Measurements from ENCODE around the gene CDC42EP3.
A peak's percentile ranks its signal among the peaks of the same experiment; 100 is the strongest.

The CDC42EP3 gene

DNA sequence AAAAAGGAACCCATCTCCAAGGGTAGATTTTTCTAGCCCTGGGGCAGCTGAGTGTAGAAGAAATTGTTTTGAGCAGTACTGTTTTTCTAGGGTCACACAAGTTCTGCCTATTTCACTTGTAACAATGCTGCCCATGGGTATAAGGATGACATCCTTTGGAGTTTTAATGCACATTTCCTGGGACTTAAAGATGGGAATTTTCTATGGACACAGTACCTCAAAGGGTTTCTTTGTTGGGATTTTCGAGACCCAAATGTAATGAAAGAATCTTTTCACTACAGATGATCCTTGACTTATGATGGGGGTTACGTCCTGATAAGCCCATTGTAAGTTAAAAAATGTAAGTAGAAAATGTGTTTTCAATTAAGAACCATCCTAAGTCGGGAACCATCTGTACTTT, 31.8 kb downstream of the CDC42EP3 start:
- H3K27ac Mint-ChIP-seq: no peak overlapping the region

GRCh38 chr2:37638973-37639372, 32.5 kb downstream of the CDC42EP3 start:
- no peak overlapping the region for H3K27ac Mint-ChIP-seq
- ATAC-seq: no peak

More for the DNA sequence above, 31.8 kb downstream of the CDC42EP3 start:
- ATAC-seq (no peak), DNase-seq (no peak)
- no peaks in the 10 kb centered on the region for H3K9me3 Mint-ChIP-seq
- no peak overlapping the region for H3K4me3 Mint-ChIP-seq
- no peaks in the 10 kb centered on the region for H3K27me3 Mint-ChIP-seq
- H3K36me3 Mint-ChIP-seq (ENCODE audit: low read depth): peaks cover 40% of the 10 kb centered on the region
- peaks cover 74% of the 10 kb centered on the region for H3K4me1 Mint-ChIP-seq

DNA sequence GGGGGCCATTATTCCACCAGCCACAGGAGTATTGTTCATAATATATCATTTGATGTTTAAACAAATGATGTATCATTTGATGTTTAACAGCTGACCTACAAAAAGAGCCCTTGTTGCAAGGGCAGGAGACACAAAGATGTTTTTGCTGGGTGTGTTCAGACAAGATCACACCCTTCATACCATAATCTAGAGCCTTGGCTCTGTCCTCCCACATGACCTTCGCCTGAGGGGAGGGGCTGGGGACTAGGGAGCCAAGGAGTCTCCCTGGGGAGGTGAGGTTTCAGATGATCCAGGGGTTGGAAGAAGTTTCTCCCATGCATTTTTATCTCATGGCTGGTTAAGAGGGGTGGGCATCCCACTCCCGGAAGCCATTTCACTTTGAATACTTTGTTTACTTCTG, 33.5 kb downstream of the CDC42EP3 start:
- H3K36me3 Mint-ChIP-seq (ENCODE audit: low read depth): peaks cover 25% of the 10 kb centered on the region
- no peak for ATAC-seq
- no peak overlapping the region for H3K27ac Mint-ChIP-seq
- H3K4me1 Mint-ChIP-seq: peaks cover 74% of the 10 kb centered on the region
- no peaks in the 10 kb centered on the region for H3K9me3 Mint-ChIP-seq
- H3K27me3 Mint-ChIP-seq: no peaks in the 10 kb centered on the region
- no peak overlapping the region for H3K4me3 Mint-ChIP-seq
- no peak for DNase-seq

More at GRCh38 chr2:37638973-37639372, 32.5 kb downstream of the CDC42EP3 start:
- Mint-ChIP-seq H3K4me3 (no peak overlapping the region), H3K4me1 (peaks cover 74% of the 10 kb centered on the region), H3K27me3 (no peaks in the 10 kb centered on the region), H3K36me3 (ENCODE audit: low read depth) (peaks cover 35% of the 10 kb centered on the region), H3K9me3 (no peaks in the 10 kb centered on the region)
- no peak for DNase-seq

DNA sequence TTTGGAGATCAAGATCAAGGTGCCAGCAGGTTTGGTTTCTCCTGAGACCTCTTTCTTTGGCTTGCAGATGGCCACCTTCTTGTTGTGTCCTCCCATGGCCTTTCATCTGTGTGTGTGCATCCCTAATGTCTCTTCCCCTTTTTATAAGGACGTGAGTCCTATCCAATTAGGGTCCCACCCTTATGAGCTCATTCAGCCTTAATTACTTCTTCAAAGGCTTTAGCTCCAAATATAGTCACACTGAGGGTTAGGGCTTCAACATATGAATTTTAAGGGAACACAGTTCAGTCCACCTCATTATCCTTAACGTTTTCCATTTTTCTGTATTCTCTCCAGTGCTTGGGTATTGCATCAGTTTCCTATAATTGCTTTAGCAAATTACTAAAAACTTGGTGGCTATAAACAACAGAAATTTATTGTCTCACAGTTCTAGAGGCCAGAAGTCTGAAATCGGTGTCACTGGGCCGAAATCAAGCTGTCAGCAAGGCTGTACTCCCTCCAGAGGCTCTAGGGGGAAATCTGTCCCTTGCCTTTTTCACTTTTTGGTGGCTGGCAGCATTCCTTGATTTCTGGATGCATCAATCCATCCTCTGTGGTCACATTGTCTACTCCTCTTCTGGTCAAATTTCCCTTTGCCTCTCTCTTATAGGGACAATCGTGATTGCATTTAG, 34.1 kb downstream of the CDC42EP3 start:
- no peak for ATAC-seq
- no peak for DNase-seq
- H3K4me1 Mint-ChIP-seq: peaks cover 74% of the 10 kb centered on the region
- peaks cover 19% of the 10 kb centered on the region for H3K36me3 Mint-ChIP-seq (ENCODE audit: low read depth)
- H3K9me3 Mint-ChIP-seq: no peaks in the 10 kb centered on the region
- no peaks in the 10 kb centered on the region for H3K27me3 Mint-ChIP-seq
- H3K4me3 Mint-ChIP-seq: no peak overlapping the region
- peak overlapping the region; percentile 93 for H3K27ac Mint-ChIP-seq

GRCh38 chr2:37636381-37637066, 34.9 kb downstream of the CDC42EP3 start:
- ATAC-seq (no peak), DNase-seq (no peak)
- H3K9me3 Mint-ChIP-seq: no peaks in the 10 kb centered on the region
- peaks cover 68% of the 10 kb centered on the region for H3K4me1 Mint-ChIP-seq
- peaks cover 11% of the 10 kb centered on the region for H3K36me3 Mint-ChIP-seq (ENCODE audit: low read depth)
- peak overlapping the region; percentile 93 for H3K27ac Mint-ChIP-seq
- no peak overlapping the region for H3K4me3 Mint-ChIP-seq
- H3K27me3 Mint-ChIP-seq: no peaks in the 10 kb centered on the region

- DNase-seq: peak; percentile 66
- Mint-ChIP-seq H3K27me3 (no peaks in the 10 kb centered on the region), H3K4me3 (peak overlapping the region; percentile 58), H3K9me3 (no peaks in the 10 kb centered on the region), H3K4me1 (peaks cover 71% of the 10 kb centered on the region), H3K27ac (peak overlapping the region; percentile 93), H3K36me3 (ENCODE audit: low read depth) (peaks cover 5% of the 10 kb centered on the region)
- peak; percentile 90 for ATAC-seq
These were observed 35.7 kb downstream of the CDC42EP3 start for GRCh38 chr2:37635504-37636380.

- Mint-ChIP-seq H3K36me3 (ENCODE audit: low read depth) (peaks cover 4% of the 10 kb centered on the region), H3K27ac (peak overlapping the region; percentile 93), H3K4me1 (peaks cover 78% of the 10 kb centered on the region), H3K27me3 (no peaks in the 10 kb centered on the region), H3K4me3 (peak overlapping the region; percentile 58), H3K9me3 (no peaks in the 10 kb centered on the region)
- peak; percentile 52 for ATAC-seq
- DNase-seq: peak; percentile 35
These were observed 36.4 kb downstream of the CDC42EP3 start for GRCh38 chr2:37634914-37635503.

- H3K4me3 Mint-ChIP-seq: no peak overlapping the region
- peaks cover 85% of the 10 kb centered on the region for H3K4me1 Mint-ChIP-seq
These were observed 37.6 kb downstream of the CDC42EP3 start for GRCh38 chr2:37633845-37634244.

GRCh38 chr2:37633234-37633633, 38.2 kb downstream of the CDC42EP3 start:
- no peaks in the 10 kb centered on the region for H3K27me3 Mint-ChIP-seq
- no peaks in the 10 kb centered on the region for H3K9me3 Mint-ChIP-seq
- peaks cover 87% of the 10 kb centered on the region for H3K4me1 Mint-ChIP-seq
- DNase-seq (no peak), ATAC-seq (no peak)
- peaks cover 2% of the 10 kb centered on the region for H3K36me3 Mint-ChIP-seq (ENCODE audit: low read depth)
- H3K4me3 Mint-ChIP-seq: no peak overlapping the region
- no peak overlapping the region for H3K27ac Mint-ChIP-seq

More at GRCh38 chr2:37633845-37634244, 37.6 kb downstream of the CDC42EP3 start:
- Mint-ChIP-seq H3K27me3 (no peaks in the 10 kb centered on the region), H3K27ac (peak overlapping the region; percentile 93), H3K9me3 (no peaks in the 10 kb centered on the region), H3K36me3 (ENCODE audit: low read depth) (peaks cover 2% of the 10 kb centered on the region)
- ATAC-seq (no peak), DNase-seq (no peak)

DNA sequence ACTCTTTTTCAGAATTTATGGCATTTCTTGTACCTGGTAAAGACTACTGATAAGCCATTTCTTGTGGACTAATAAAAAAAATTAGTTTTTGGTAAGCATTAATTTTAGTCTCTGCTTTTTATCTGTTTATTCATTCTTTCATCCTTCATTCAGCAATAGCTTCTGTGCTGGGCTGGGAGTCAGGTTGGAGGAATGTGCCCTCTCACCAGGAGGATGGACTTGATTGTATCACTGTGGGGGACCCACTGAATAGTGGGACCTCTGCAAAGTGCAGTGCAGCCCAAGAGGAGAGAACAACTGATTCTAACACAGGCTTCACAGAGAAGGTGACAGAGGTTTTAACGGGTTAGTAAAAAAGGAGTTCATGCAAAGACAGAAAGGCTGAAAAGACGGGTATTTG, 39.1 kb downstream of the CDC42EP3 start:
- DNase-seq (no peak), ATAC-seq (no peak)
- Mint-ChIP-seq H3K9me3 (no peaks in the 10 kb centered on the region), H3K36me3 (ENCODE audit: low read depth) (peaks cover 2% of the 10 kb centered on the region), H3K4me1 (peaks cover 85% of the 10 kb centered on the region), H3K4me3 (no peak overlapping the region), H3K27me3 (no peaks in the 10 kb centered on the region), H3K27ac (no peak overlapping the region)

DNA sequence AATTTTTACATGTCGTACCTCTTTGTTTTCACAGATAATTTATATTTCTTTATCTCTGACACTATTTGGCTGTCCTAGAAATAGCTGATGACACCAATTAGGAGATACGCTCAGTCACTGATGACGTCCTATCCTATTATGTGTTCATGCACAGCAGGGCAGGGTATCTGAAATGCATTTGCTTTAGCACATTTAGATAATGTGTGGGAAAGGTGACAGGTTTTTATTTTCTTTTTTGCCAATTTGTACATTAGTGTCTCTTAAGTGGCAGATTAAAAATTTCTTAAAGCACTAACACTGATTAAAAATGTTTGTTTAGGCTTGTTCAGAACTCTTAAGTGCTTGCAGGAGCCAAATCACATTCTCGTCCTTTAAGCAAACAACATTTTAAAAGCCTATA, 39.7 kb downstream of the CDC42EP3 start:
- no peaks in the 10 kb centered on the region for H3K27me3 Mint-ChIP-seq
- H3K9me3 Mint-ChIP-seq: no peaks in the 10 kb centered on the region
- ATAC-seq: no peak
- peaks cover 85% of the 10 kb centered on the region for H3K4me1 Mint-ChIP-seq
- H3K27ac Mint-ChIP-seq: no peak overlapping the region
- H3K4me3 Mint-ChIP-seq: no peak overlapping the region
- DNase-seq: no peak
- peaks cover 2% of the 10 kb centered on the region for H3K36me3 Mint-ChIP-seq (ENCODE audit: low read depth)

GRCh38 chr2:37631292-37631691, 40.1 kb downstream of the CDC42EP3 start:
- H3K27ac Mint-ChIP-seq: no peak overlapping the region
- peaks cover 85% of the 10 kb centered on the region for H3K4me1 Mint-ChIP-seq
- H3K9me3 Mint-ChIP-seq: no peaks in the 10 kb centered on the region

GRCh38 chr2:37630776-37631175, 40.7 kb downstream of the CDC42EP3 start:
- H3K9me3 Mint-ChIP-seq: no peaks in the 10 kb centered on the region
- H3K36me3 Mint-ChIP-seq (ENCODE audit: low read depth): peaks cover 2% of the 10 kb centered on the region
- no peaks in the 10 kb centered on the region for H3K27me3 Mint-ChIP-seq
- no peak overlapping the region for H3K4me3 Mint-ChIP-seq
- no peak for ATAC-seq
- no peak for DNase-seq
- H3K27ac Mint-ChIP-seq: no peak overlapping the region
- peaks cover 85% of the 10 kb centered on the region for H3K4me1 Mint-ChIP-seq

More at GRCh38 chr2:37631292-37631691, 40.1 kb downstream of the CDC42EP3 start:
- no peak overlapping the region for H3K4me3 Mint-ChIP-seq
- no peaks in the 10 kb centered on the region for H3K27me3 Mint-ChIP-seq
- peaks cover 2% of the 10 kb centered on the region for H3K36me3 Mint-ChIP-seq (ENCODE audit: low read depth)
- DNase-seq: no peak
- ATAC-seq: no peak

GRCh38 chr2:37630301-37630700, 41.1 kb downstream of the CDC42EP3 start:
- ATAC-seq (no peak), DNase-seq (no peak)
- Mint-ChIP-seq H3K27ac (peak overlapping the region; percentile 43), H3K4me1 (peaks cover 85% of the 10 kb centered on the region), H3K27me3 (no peaks in the 10 kb centered on the region), H3K36me3 (ENCODE audit: low read depth) (peaks cover 2% of the 10 kb centered on the region), H3K4me3 (no peak overlapping the region), H3K9me3 (no peaks in the 10 kb centered on the region)
